HG02763 (cell line): ENCODE measurements around the gene NT5C.
A peak's percentile ranks its signal among the peaks of the same experiment; 100 is the strongest.

Experiments
- ATAC-seq: cut with Tn5 transposase; IDR thresholded peaks from one replicate; pipeline ENCODE4 v1.9.1; 2021; ENCODE audit warnings: mild to moderate bottlenecking, moderate library complexity; ENCODE audit not compliant: unreplicated experiment

The NT5C gene

DNA sequence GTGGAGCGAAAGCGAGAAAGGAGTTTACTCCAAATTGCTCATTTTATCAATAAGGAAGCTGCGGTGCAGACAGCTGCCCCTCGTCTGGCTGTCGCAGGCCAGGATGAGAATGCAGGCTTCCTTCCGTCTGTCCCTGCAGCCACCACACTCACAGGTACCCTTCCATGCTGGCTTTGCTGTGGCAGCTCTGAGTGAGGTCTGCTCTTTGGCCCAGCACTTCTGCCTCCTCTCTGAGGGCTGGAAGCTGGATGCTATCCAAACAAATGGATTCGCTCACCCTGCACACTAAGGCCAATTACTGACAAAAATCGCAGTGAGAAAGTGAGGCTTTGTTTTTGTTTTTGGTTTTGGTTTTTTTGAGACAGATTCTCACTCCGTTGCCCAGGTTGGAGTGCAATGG, 14.8 kb downstream of the NT5C start:
- ATAC-seq, result no peak

GRCh38 chr17:75115555-75115954, 16.0 kb downstream of the NT5C start:
- ATAC-seq, result no peak

GRCh38 chr17:75114552-75115314, 16.8 kb downstream of the NT5C start:
- no peak for ATAC-seq

- ATAC-seq, result peak; percentile 46
Measured at GRCh38 chr17:75113798-75114551, 17.6 kb downstream of the NT5C start.

DNA sequence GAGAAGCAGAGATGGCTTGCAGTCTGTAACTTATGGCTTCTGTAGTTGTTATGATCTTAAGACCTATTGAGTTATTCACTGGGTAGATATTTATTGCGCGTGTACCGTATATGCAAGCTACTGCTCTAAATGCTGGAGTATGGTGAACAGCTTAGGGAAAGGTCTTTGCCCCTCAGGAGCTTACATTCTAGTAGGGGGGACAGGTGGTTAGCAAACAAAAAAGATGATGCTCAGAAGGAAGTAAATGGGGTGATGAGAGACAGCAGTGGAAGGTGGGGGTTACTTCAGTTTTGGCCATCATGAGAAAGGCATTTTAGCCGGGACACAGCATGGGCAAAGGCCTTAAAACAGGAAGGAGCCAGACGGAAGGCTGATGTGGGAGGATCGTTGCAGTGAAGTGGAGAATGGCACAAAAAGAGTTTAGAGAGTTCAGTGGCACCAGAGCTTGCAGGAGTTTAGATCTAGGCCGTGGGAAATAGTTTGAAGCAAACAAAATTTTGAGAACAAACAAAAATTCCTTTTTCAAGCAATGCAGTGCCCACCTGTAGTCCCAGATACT, 19.7 kb downstream of the NT5C start:
- ATAC-seq, result no peak

- ATAC-seq, result no peak
Measured at GRCh38 chr17:75110234-75110937, 21.2 kb downstream of the NT5C start.

GRCh38 chr17:75109407-75110233, 21.9 kb downstream of the NT5C start, which contains the start of gene ARMC7:
TSS of gene ARMC7 (plus strand) at chr17:75109969. CDS start at chr17:75110289, 320 bp downstream.
- ATAC-seq, result peak; percentile 68

GRCh38 chr17:75109046-75109406, 22.5 kb downstream of the NT5C start:
- ATAC-seq, result no peak

DNA sequence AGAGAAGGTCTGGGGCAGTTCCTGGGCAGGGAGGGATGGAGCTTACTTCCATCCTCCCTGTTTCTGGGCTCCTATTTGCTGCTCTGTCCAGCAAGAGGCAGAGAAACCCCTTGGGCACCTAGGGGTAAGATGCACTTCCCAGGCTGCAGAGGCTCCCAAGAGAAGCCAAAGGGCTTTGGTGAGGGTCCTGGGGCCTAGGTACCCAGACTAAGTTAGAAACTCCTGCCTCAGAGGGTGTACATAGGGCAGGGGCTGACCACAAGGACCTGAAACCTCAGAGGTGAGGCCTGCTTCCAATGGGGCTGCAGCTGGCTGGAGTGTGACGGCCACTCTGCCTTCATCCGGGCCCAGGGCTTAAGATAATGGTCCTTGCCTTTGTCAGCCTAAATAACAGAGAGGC, 23.3 kb downstream of the NT5C start:
- ATAC-seq, result no peak

DNA sequence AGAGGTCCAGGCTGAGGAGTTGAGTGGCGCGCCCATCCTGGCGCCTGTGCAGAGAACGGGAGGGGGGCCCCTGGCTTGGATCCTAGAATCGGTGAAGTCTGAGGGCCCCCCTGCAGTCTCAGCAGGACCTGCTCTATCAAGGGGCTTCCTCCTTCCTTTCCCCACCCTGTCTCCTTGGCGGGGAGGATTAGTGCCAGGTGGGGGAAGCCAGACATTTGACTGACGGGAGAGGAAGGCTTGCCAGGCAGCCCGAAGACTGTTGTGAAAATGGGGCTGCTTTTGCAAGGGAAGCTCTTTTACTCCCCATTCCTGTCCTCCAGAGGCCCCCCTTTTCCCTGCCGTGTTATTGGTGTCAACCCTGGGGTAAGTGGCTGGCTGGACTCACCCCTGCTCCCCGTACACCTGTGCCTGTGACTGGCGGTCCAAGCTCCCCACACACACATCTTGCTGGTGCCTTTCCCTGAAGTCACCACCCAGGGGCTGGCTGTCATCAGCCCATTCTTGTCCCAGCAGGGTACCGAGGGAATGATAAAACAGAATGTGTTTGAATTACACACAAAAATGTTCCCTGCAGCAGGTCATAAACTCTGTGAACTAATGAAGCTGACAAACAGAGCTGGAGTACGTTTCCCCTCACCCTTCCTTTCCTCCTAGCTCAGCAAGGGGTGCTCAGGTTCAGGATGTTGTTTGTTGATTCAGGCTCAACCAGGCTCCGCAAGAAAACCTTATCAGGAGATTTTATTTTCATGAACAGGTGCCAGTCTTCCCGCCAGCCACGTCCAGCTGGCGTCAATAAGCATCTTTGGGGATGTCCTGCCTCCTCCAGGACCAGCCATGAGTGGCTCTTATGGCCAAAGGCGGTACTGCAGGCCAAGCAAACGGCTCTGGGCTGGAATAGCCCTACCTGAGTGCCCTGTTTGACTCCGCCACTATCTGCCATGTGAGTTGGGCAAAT, 26.1 kb downstream of the NT5C start:
- ATAC-seq, result no peak

- ATAC-seq, result no peak
Measured at GRCh38 chr17:75103601-75104554, 27.7 kb downstream of the NT5C start.

DNA sequence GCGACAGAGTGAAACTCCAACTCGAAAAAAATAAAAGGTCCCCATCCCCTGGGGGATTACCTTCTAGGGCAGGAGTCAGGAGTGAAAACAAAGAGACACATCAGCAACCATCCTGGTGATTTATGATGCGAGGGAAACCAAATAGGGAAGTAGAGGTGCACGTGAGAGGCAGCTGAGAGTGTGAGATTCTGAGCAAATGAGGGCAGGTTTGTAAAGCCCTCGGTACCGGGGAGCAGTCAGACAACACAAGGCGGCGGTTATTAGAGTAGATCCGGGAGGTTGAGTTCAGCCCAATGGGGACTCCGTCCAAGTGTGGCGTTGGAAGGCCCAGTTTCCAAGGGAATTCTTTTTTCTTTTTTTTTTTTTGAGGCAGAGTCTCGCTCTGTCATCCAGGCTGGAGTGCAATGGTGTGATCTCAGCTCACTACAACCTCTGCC, 29.1 kb downstream of the NT5C start:
- no peak for ATAC-seq

GRCh38 chr17:75099881-75100595, 31.5 kb downstream of the NT5C start:
- no peak for ATAC-seq

GRCh38 chr17:75098861-75099260, 32.7 kb downstream of the NT5C start:
- no peak for ATAC-seq

GRCh38 chr17:75097865-75098264, 33.7 kb downstream of the NT5C start:
- no peak for ATAC-seq

GRCh38 chr17:75096082-75096625, 35.4 kb downstream of the NT5C start:
- ATAC-seq, result no peak

GRCh38 chr17:75094871-75095399, 36.6 kb downstream of the NT5C start:
- no peak for ATAC-seq
